HG03159 (cell line): Measurements from ENCODE around the gene PHLDB3.

ENCODE experiments used
- ATAC-seq: cut with Tn5 transposase; IDR thresholded peaks from one replicate; pipeline ENCODE4 v1.9.1; 2021; ENCODE audit warnings: mild to moderate bottlenecking, moderate library complexity; ENCODE audit not compliant: unreplicated experiment

PHLDB3 gene

GRCh38 chr19:43501661-43502418 lies 2.7 kb downstream of the PHLDB3 start:
- ATAC-seq: no peak

DNA sequence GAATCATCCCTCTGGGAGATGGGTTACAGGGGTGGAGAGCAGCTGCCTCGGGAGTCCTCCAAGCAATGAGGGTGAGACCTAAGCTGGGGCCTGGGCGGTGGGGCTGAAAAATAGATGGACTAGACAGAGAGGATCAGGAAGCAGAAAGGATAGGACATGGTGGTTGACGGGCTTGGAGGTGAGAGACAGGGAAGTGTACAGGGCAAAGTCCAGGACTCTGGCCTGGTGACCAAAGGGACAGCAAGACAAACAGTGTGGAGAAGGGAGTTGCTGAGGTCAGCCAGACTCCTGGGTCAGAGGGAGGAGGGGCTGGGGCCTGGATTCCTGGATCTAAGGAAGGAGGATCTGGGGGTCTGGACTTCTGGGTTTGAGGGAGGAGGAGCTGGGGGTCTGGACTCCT lies 5.5 kb downstream of the PHLDB3 start:
- no peak for ATAC-seq

- ATAC-seq: no peak
Measured at GRCh38 chr19:43498233-43498842, 6.2 kb downstream of the PHLDB3 start.

DNA sequence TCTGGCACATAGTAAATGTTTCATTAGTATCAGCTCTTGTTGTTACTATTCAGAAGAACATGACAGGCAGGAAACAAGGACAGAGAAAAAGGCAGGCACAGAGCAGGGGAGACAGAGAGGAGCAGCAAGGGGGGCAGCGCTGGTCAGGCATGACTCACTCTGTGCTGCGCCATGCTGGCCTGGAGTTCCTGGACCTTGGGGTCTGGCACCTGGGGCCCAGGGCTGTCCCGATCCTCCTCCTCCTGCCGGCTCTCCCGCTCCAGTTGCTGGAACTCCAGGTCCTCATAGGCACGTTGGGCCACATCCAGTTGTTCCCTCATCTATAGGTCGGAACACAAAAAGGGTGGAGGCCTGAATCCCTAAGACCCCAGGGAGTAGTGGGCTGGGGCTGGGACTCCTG lies 7.6 kb downstream of the PHLDB3 start:
- no peak for ATAC-seq

GRCh38 chr19:43495082-43495481 lies 9.5 kb downstream of the PHLDB3 start:
- no peak for ATAC-seq

GRCh38 chr19:43490759-43491158 lies 13.8 kb downstream of the PHLDB3 start:
- no peak for ATAC-seq

- ATAC-seq: no peak
Measured at GRCh38 chr19:43489979-43490599, 14.5 kb downstream of the PHLDB3 start.

GRCh38 chr19:43489310-43489709 lies 15.2 kb downstream of the PHLDB3 start:
- ATAC-seq: no peak

DNA sequence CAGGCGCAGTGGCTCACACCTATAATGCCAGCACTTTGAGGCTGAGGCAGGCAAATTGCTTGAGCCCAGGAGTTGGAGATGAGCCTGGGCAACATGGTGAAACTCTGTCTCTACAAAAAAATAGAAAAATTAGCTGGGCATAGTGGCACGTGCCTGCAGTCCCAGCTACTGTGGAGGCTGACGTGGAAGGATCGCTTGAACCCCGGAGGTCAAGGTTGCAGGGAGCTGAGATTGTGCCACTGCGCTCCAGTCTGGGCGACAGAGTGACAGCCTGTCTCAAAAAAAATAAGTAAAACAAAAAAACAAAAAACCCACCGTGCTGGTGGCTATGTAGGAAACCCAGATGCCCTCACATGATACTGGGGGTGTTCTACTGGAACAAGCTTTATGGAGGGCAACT lies 16.4 kb downstream of the PHLDB3 start:
- no peak for ATAC-seq

- ATAC-seq: no peak
Measured at GRCh38 chr19:43486412-43486811, 18.1 kb downstream of the PHLDB3 start.

DNA sequence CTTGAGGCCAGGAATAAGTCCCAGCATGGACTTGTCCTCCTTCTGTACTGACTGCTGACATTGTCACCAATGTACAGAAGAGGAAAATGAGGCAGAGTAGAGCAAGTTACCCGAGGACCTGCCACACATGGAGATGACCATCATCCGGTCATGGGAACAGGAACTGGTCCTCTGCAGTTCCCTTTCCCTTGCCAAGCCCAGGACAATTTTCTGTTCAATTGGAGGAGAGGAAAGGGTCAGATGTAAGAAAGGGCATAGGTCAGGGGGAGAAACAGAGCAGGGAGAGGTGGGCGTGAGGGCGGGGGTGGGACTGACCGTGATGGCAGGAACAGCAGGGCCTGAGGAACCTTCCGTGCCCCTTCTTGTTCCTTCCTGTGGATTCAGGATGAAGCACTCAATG lies 18.6 kb downstream of the PHLDB3 start:
- no peak for ATAC-seq

DNA sequence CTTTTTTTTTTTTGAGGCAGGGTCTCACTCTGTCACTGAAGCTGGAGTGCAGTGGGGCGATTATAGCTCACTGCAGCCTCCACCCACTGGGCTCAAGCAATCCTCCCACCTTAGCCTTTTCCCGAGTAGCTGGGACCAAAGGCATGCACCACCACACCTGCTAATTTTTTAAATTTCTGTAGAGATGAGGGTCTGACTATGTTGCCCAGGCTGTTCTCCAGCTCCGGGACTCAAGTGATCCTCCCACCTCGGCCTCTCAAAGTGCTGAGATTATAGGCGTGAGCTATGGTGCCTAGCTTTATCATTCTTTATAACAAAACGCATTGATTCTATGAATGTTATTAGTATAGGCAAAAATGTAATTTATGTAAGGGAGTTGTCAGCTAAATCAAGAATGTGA lies 21.3 kb downstream of the PHLDB3 start:
- ATAC-seq: no peak

DNA sequence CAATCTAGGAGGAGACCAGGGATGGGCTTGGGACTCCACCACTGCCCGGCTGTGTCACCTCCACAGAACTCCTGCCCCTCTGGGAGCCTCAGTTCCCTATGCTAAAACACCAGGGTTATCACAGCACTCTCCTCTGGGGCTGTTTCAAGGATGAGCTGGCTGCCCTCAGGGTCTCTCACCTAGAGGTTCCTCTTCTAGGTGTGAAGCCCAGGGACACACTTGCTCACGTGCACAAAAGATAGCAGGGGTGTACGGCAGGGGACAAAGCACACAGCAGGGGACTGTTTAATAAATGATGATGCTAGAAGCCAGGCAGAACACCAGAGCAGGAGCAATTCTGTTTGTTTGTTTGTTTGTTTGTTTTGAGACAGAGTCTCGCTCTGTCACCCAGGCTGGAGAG lies 22.4 kb downstream of the PHLDB3 start:
- ATAC-seq: no peak

DNA sequence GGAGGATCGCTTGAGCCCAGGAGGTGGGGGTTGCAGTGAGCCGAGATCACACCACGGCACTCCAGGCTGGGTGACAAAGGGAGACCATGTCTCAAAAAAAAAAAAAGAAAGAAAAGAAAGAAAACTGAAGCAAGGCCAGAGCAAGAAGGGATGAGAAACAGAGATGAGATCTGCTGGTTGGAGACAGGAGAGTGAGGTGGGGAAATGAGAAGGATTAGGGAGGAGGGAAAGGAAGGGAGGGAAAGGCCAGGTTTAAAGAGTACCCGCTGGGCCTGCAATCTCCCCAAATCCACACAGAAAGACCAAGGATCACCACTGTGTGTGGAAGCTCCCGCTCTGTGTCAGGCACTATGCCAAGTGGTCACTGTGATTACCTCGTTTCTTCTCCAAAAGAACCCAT lies 22.8 kb downstream of the PHLDB3 start:
- no peak for ATAC-seq

DNA sequence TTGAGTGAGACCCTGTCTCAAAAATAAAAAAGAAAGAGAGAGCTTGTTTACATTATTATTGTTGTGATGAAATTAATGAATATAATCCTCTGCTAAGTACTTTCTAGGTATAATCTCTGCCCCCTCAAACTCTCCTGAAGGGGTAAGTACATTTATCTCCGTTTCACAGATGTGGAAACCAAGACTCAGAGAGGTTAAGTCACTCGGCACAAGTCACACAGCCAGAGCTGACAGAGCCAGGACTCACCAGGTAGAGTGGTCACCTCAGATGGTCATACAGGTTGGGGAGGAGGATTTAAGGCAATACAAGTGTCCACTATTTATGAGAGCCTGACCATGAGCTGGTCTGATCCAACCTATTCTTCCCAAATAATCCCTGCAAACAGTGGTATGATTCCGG lies 24.0 kb downstream of the PHLDB3 start:
- no peak for ATAC-seq

DNA sequence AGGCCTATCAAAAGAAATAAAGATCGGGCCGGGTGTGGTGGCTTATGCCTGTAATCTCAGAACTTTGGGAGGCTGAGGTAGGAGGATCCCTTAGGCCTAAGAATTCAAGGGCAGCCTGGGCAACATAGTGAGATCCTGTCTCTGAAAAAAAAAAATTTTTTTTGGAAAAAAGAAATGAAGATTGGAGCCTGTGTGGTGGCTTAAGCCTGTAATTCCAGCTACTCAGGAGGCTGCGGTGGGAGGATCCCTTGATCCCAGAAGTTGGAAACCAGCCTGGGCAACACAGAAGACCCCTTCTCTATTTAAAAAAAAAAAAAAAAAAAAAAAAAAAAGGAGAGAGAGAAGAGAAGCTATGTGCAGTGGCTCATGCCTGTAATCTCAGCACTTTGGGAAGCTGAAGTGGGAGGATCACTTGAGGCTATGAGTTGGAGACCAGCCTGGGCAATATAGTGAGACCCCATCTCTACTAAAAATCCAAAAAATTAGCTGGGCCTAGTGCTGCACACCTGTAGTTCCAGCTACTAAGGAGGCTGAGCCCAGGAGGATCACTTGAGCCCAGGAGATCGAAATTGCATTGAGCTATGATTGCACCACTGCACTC lies 24.5 kb downstream of the PHLDB3 start:
- no peak for ATAC-seq

DNA sequence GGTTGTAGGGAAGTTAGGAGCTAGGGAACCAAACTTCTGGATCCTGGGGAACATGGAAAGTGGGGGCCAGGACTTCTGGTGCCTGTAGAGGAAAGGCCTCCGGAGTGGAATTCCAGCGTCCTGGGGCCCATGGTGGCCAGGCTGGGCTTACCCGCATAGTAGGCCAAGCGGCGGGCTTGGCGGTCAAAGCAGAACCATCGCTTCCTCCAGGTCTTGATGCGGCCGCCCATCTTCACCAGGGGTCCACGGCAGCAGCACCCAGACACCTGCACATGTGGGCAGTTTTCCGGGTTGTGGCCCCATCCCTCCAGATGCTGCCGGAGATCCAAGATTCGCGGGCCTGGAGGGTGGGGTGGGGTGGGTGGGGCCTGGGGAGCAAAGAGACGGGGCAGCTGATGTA lies 25.3 kb downstream of the PHLDB3 start:
- no peak for ATAC-seq

DNA sequence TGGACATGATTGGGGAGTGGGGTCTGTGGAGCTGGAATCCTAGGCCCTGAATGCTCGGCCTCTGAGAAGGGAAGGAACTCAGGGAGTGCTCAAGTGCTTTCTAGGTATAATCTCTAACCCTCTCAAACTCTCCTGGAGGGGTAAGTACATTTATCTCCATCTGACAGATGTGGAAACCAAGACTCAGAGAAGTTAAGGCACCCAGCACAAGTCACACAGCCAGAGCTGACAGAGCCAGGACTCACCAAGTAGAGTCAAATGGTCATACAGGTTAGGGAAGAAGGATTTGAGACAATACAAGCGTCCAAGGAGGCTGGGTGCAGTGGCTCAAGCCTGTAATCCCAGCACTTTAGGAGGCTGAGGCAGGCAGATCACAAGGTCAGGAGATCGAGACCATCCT lies 26.2 kb downstream of the PHLDB3 start:
- ATAC-seq: no peak

DNA sequence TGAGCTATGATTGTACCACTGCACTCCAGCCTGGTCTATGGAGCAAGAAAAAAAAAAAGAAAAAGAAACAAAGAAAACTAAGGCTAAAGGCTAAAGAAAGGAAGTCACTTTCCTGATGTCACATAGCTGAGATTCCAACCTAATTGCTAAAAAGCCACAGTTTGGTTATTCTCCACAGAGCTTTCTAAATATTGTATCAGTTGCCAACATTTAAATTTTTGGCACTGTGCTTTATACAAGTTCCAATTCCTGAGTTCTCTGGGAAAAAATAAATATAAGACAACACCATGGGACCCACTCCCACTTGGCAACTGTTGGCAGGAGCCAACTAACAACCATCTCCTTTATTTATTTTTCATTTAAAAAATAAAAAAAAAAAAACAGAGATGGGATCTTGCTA lies 27.9 kb downstream of the PHLDB3 start:
- ATAC-seq: no peak

GRCh38 chr19:43474986-43475705 lies 29.4 kb downstream of the PHLDB3 start:
- peak; percentile 78 for ATAC-seq

DNA sequence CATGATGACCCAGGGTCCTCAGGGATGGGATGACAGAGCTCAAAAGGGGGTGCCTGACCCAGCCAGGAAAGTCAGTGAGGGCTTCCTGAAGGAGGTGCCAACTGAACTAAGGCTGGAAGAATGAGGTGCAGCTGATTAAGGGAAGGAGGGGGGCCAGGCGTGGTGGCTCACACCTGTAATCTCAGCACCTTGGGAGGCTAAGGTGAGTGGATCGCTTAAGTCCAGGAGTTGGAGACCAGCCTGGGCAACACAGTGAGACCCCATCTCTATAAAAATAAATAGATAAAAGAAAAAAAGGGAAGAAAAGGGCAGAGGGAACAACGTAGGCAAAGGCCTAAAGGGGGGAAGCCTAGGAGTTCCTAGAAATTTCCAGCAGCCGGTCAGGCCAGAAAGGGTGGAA lies 30.1 kb downstream of the PHLDB3 start:
- ATAC-seq: no peak
